Astrocyte (in vitro differentiated cells and primary cell): ENCODE measurements around the gene TBCC. TPM values are rescaled to one million over a fixed set of nuclear protein-coding genes. Genes with fewer than 3 reads are reported as not detected.

Source experiments
- DNase-seq: peaks from one replicate; pipeline ENCODE4 v3.0.0-alpha.2; 2010; ENCODE audit warnings: low read depth
- FAIRE-seq: peaks from 2 replicates; lab custom pipeline; 2011; peaks lifted over from hg19 to GRCh38; lab: Jason Lieb, UNC
- H2AFZ ChIP-seq: 2 replicates; pipeline ENCODE4 v1.6.0; 2012; ENCODE audit warnings: low read depth, low read length, inconsistent platforms
- H3K27ac ChIP-seq: 2 replicates; pipeline ENCODE4 v1.5.1; 2011; ENCODE audit warnings: low read depth, low read length, inconsistent platforms
- H3K27me3 ChIP-seq: 2 replicates; pipeline ENCODE4 v1.6.0; 2011; ENCODE audit warnings: low read length, inconsistent platforms; ENCODE audit not compliant: insufficient read depth
- H3K36me3 ChIP-seq: 2 replicates; pipeline ENCODE4 v1.5.1; 2011; ENCODE audit warnings: low read length, inconsistent platforms; ENCODE audit not compliant: insufficient read depth
- H3K4me1 ChIP-seq: 2 replicates; pipeline ENCODE4 v1.5.1; 2011; ENCODE audit warnings: low read length, inconsistent platforms; ENCODE audit not compliant: insufficient read depth
- H3K4me2 ChIP-seq: 2 replicates; pipeline ENCODE4 v1.6.0; 2012; ENCODE audit warnings: low read length, inconsistent platforms
- H3K4me3 ChIP-seq: 2 replicates; pipeline ENCODE4 v1.5.1; 2011; ENCODE audit warnings: low read depth, mild to moderate bottlenecking, low read length, inconsistent platforms; ENCODE audit not compliant: insufficient read depth
- H3K79me2 ChIP-seq: 2 replicates; pipeline ENCODE4 v1.6.0; 2012; ENCODE audit warnings: mild to moderate bottlenecking, low read length, inconsistent platforms; ENCODE audit not compliant: insufficient read depth
- H3K9ac ChIP-seq: 2 replicates; pipeline ENCODE4 v1.6.0; 2012; ENCODE audit warnings: mild to moderate bottlenecking, low read length, inconsistent platforms
- H3K9me3 ChIP-seq: 2 replicates; pipeline ENCODE4 v1.5.1; 2012; ENCODE audit warnings: low read depth, mild to moderate bottlenecking, low read length, inconsistent platforms; ENCODE audit not compliant: insufficient read depth
- H4K20me1 ChIP-seq: 2 replicates; pipeline ENCODE4 v1.6.0; 2012; ENCODE audit warnings: low read length, inconsistent platforms; ENCODE audit not compliant: insufficient read depth
- H3K27ac Mint-ChIP-seq: one replicate; pipeline ENCODE4 v1.8.0; 2021; ENCODE audit warnings: mild to moderate bottlenecking, mixed read lengths; ENCODE audit not compliant: unreplicated experiment
- H3K27me3 Mint-ChIP-seq: one replicate; pipeline ENCODE4 v1.8.0; 2021; ENCODE audit warnings: low read depth, mixed read lengths; ENCODE audit not compliant: unreplicated experiment
- H3K36me3 Mint-ChIP-seq: one replicate; pipeline ENCODE4 v1.8.0; 2021; ENCODE audit warnings: low read depth, mixed read lengths; ENCODE audit not compliant: unreplicated experiment
- H3K4me1 Mint-ChIP-seq: one replicate; pipeline ENCODE4 v1.8.0; 2021; ENCODE audit warnings: low read depth, mixed read lengths; ENCODE audit not compliant: unreplicated experiment
- H3K4me3 Mint-ChIP-seq: one replicate; pipeline ENCODE4 v1.8.0; 2021; ENCODE audit warnings: mild to moderate bottlenecking, moderate library complexity, mixed read lengths; ENCODE audit not compliant: unreplicated experiment
- H3K9me3 Mint-ChIP-seq: one replicate; pipeline ENCODE4 v1.8.0; 2021; ENCODE audit warnings: mild to moderate bottlenecking, mixed read lengths; ENCODE audit not compliant: unreplicated experiment
- CTCF ChIP-seq: IDR thresholded peaks from 2 replicates; pipeline ENCODE4 v1.5.1; 2011; ENCODE audit warnings: low read depth, mild to moderate bottlenecking, inconsistent platforms, low read length, moderate library complexity; ENCODE audit not compliant: insufficient read depth
- EZH2 ChIP-seq: IDR thresholded peaks from 2 replicates; pipeline ENCODE4 v1.6.1; 2012; ENCODE audit warnings: mild to moderate bottlenecking, low read length, inconsistent platforms; ENCODE audit not compliant: insufficient read depth
- total RNA-seq: library from RNA; stranded (reverse); gene quantifications from 2 replicates; pipeline ENCODE4 v1.2.1, GENCODE V29; 2021

The TBCC gene
- total RNA-seq, 1 donor from 2014 or later = 25.8 TPM

DNA sequence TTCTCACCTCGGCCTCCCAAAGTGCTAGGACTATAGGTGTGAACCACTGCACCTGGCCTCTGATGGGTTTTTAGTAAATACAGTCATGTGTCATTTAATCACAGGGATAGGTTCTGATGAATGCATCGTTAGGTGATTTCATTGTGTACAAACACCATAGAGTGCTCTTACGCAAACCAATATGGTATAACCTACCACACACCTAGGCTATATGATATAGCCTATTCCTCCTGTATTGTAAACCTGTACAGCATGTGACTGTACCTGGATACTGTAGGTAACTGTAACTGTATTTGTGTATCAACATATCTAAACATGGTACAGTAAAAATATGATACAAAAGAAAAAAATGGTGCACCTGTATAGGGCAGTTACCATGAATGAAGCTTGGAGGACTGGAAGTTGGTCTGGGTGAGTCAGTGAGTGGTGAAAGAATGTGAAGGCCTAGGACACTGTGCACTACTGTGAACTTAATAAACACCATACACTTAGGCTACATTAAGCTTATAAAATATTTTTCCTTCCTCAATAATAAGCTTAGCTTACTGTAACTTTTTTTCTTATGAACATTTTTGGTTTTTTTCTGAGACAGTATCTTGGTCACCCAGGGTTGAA is 45.9 kb upstream of the TBCC start:
- Histone ChIP-seq H3K4me3 (no peak overlapping the region), H3K4me2 (no peak overlapping the region), H3K27ac (no peak overlapping the region), H3K9me3 (no peaks in the 10 kb centered on the region), H3K27me3 (no peaks in the 10 kb centered on the region), H2AFZ (no peak overlapping the region), H4K20me1 (peaks cover 32% of the 10 kb centered on the region), H3K36me3 (no peaks in the 10 kb centered on the region), H3K4me1 (no peaks in the 10 kb centered on the region), H3K79me2 (peaks cover 27% of the 10 kb centered on the region), H3K9ac (no peak overlapping the region)
- FAIRE-seq (no peak), DNase-seq (no peak)
- TF ChIP-seq EZH2 (no peak), CTCF (no peak)
- Mint-ChIP-seq H3K27ac (no peak overlapping the region), H3K9me3 (no peaks in the 10 kb centered on the region), H3K4me1 (peaks cover 11% of the 10 kb centered on the region), H3K36me3 (no peaks in the 10 kb centered on the region), H3K4me3 (no peak overlapping the region), H3K27me3 (no peaks in the 10 kb centered on the region)

GRCh38 chr6:42790549-42791181 is 44.8 kb upstream of the TBCC start:
- no peaks in the 10 kb centered on the region for H3K36me3 Mint-ChIP-seq
- Histone ChIP-seq H3K9ac (no peak overlapping the region), H3K36me3 (no peaks in the 10 kb centered on the region), H3K9me3 (no peaks in the 10 kb centered on the region), H3K4me2 (no peak overlapping the region), H3K27me3 (no peaks in the 10 kb centered on the region), H3K79me2 (peaks cover 38% of the 10 kb centered on the region), H2AFZ (no peak overlapping the region), H4K20me1 (peaks cover 37% of the 10 kb centered on the region), H3K4me1 (no peaks in the 10 kb centered on the region), H3K4me3 (no peak overlapping the region), H3K27ac (no peak overlapping the region)
- H3K27ac Mint-ChIP-seq = no peak overlapping the region
- no peak for TF ChIP-seq EZH2
- no peak for TF ChIP-seq CTCF
- DNase-seq = no peak
- peaks cover 11% of the 10 kb centered on the region for H3K4me1 Mint-ChIP-seq
- peak overlapping the region; percentile 18 for H3K4me3 Mint-ChIP-seq
- H3K27me3 Mint-ChIP-seq = no peaks in the 10 kb centered on the region
- FAIRE-seq = no peak
- H3K9me3 Mint-ChIP-seq = no peaks in the 10 kb centered on the region

DNA sequence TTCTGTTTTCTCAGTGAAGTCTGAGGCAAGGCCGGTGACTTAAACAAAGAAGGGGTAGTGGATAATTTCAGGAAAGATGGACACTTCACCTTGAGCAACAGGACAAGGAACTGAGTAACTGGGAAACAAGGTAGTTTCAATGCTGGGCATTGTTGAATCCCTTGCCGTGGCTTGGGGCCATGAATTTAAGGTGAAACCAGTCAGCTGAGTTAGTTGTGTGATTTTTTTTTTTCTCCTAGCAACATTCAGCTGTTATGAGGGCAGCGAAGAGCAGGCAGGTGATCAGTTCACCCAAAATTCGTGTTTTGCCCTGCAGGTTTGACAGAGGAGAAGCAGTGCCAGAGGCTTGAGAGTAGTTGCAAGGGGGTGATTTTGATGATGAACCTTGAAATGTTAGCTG is 42.8 kb upstream of the TBCC start:
- Histone ChIP-seq H3K27me3 (no peaks in the 10 kb centered on the region), H3K79me2 (peaks cover 58% of the 10 kb centered on the region), H3K4me1 (peaks cover 8% of the 10 kb centered on the region), H4K20me1 (peaks cover 37% of the 10 kb centered on the region), H3K36me3 (no peaks in the 10 kb centered on the region), H2AFZ (no peak overlapping the region), H3K27ac (no peak overlapping the region), H3K9me3 (no peaks in the 10 kb centered on the region), H3K9ac (no peak overlapping the region), H3K4me3 (no peak overlapping the region), H3K4me2 (no peak overlapping the region)
- H3K4me3 Mint-ChIP-seq = peak overlapping the region; percentile 60
- no peak for FAIRE-seq
- H3K9me3 Mint-ChIP-seq = no peaks in the 10 kb centered on the region
- no peaks in the 10 kb centered on the region for H3K27me3 Mint-ChIP-seq
- DNase-seq = no peak
- TF ChIP-seq EZH2 (no peak), CTCF (no peak)
- peaks cover 15% of the 10 kb centered on the region for H3K4me1 Mint-ChIP-seq
- H3K36me3 Mint-ChIP-seq = no peaks in the 10 kb centered on the region
- no peak overlapping the region for H3K27ac Mint-ChIP-seq
